ENCODE data around the gene PALS1.

Gene PALS1

DNA sequence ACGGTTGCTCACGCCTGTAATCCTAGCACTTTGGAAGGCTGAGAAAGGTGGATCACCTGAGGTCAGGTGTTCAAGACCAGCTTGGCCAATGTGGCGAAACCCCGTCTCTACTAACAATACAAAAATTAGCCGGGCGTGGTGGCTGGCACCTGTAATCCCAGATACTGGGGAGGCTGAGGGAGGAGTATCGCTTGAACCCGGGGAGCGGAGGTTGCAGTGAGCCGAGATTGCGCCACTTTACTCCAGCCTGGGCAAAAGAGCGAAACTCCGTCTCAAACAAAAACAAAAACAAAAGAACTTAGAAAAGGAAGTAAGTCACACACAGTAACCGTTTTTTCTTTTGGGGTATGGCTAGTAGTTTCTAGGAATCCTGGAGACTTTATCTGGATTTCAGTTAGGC, 1.7 kb upstream of the PALS1 start:
- H3K27ac ChIP-seq = no peak overlapping the region
- TF ChIP-seq, protein P1, sequence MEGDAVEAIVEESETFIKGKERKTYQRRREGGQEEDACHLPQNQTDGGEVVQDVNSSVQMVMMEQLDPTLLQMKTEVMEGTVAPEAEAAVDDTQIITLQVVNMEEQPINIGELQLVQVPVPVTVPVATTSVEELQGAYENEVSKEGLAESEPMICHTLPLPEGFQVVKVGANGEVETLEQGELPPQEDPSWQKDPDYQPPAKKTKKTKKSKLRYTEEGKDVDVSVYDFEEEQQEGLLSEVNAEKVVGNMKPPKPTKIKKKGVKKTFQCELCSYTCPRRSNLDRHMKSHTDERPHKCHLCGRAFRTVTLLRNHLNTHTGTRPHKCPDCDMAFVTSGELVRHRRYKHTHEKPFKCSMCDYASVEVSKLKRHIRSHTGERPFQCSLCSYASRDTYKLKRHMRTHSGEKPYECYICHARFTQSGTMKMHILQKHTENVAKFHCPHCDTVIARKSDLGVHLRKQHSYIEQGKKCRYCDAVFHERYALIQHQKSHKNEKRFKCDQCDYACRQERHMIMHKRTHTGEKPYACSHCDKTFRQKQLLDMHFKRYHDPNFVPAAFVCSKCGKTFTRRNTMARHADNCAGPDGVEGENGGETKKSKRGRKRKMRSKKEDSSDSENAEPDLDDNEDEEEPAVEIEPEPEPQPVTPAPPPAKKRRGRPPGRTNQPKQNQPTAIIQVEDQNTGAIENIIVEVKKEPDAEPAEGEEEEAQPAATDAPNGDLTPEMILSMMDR (conservative IDR thresholded peaks at IDR 0.05) = no peak
- TF ChIP-seq ZFX (IDR thresholded peaks at IDR 0.05) = no peak

DNA sequence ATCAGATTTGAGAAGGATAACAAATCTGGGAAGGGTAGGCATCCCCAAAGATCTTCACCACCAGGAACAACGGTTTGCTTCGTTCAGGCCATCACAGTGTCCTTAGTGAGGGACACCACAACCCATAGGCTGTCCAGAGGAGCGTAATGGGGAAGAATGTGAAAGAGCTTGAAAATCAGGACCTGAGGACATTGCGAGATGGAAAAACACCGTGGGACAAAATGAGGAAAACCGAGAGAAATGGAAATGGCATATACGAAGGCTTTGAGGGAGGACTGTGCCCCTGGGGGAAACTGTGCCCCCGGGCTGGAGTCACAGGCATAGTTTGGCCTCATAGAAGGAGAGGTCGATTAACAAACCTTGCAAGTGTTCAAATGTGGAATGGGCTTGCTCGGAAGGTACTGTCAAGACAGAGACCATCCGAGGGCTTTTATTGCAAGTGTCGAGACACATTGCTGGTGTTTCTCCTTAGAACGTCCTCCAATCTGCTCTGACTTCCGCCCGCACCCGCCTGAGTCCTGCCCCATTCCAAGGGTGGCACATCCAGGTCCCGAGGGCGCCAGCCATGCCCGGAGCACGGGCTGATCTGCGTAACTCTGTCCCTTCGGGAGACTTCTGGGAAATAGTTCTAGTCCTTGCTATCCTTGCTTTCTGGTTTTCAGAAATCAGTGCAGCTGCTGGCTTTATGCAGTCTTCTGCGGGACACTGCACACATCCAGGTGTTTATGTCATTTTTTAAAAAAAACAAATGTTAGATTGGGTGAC, 885 bp upstream of the PALS1 start:
- peak overlapping the region; percentile 98 for H3K27ac ChIP-seq
- TF ChIP-seq ZFX (IDR thresholded peaks at IDR 0.05) = no peak
- TF ChIP-seq, protein P1 (conservative IDR thresholded peaks at IDR 0.05) = no peak

DNA sequence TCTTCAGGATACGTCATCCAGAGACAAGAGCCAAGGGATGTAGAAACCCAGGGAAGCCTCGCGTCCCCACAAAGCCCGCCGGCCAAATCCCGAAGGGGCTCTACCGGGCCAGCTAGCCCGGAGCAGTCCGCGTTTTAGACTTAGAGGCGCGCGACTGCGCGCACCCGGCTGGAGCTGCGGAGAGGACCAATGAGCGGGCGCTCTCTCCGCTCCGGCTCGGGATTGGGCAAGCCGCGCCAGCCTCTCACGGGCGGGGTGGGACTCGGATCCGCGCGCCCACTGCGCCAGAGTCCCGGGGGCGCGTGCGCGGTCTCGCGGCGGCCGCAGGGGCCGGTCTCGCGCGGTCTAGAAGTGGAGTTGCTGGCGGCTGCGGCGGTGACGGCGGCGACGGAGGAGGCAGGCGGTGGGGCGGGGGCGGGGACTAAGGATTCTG, 241 bp upstream of the PALS1 start:
- H3K27ac ChIP-seq = peak overlapping the region; percentile 98
- TF ChIP-seq ZFX (IDR thresholded peaks at IDR 0.05) = no peak
- TF ChIP-seq, protein P1 (conservative IDR thresholded peaks at IDR 0.05) = no peak

GRCh38 chr14:67242168-67242420, 859 bp downstream of the PALS1 start:
- peak overlapping the region; percentile 98 for H3K27ac ChIP-seq
- TF ChIP-seq, protein P1 (conservative IDR thresholded peaks at IDR 0.05) = no peak
- TF ChIP-seq ZFX (IDR thresholded peaks at IDR 0.05) = no peak

- TF ChIP-seq, protein P1 (conservative IDR thresholded peaks at IDR 0.05) = no peak
- TF ChIP-seq ZFX (IDR thresholded peaks at IDR 0.05) = no peak
- no peak overlapping the region for H3K27ac ChIP-seq
These were observed 3.9 kb downstream of the PALS1 start for GRCh38 chr14:67245104-67245503.

- no peak for TF ChIP-seq ZFX (IDR thresholded peaks at IDR 0.05)
- TF ChIP-seq, protein P1 (conservative IDR thresholded peaks at IDR 0.05) = no peak
- no peak overlapping the region for H3K27ac ChIP-seq
These were observed 10.5 kb downstream of the PALS1 start for GRCh38 chr14:67251573-67252226.

DNA sequence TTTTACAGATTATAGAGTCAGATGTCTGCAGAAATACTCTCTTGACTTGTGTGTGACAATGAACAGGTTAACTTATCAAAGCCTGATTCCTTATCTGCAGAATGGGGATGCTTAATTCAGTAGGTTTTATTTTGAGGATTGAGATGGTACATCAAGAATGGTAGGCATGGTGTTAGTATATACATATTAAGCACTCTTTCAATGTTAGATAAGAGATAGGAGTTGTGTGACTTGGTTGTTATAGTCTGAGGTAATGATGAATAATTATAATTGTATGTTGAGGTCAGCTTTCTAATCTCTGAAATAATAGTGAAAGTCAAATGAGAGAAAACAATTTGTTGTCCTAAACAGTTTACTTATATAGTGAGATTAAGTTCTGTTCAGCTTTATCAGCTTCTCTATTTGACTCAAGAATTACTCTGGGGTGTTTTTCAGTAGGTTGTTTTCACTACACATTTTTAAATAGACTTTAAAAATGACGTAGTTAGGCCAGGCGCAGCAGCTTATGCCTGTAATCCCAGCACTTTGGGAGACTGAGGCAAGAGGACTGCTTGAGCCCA, 11.9 kb downstream of the PALS1 start:
- H3K27ac ChIP-seq = no peak overlapping the region
- no peak for TF ChIP-seq ZFX (IDR thresholded peaks at IDR 0.05)
- TF ChIP-seq, protein P1 (conservative IDR thresholded peaks at IDR 0.05) = no peak

Measured in C4-2B (cell line).